HepG2 (cell line): Measurements from ENCODE around the gene CCDC57. TPM values are rescaled to one million over a fixed set of nuclear protein-coding genes. Genes with fewer than 3 reads are reported as not detected.

Experiments
- BHLHE40 ChIP-seq: IDR thresholded peaks from 2 replicates; pipeline ENCODE4 v1.6.1; 2011; ENCODE audit warnings: low read length, improper control_type of control experiment
- CENPX ChIP-seq: sonication (generic); formaldehyde crosslinking; IDR thresholded peaks from 2 replicates; pipeline ENCODE4 v1.9.0; 2021; ENCODE audit warnings: mild to moderate bottlenecking, missing genetic modification reagents, moderate library complexity
- GPN1 ChIP-seq: sonication (generic); formaldehyde crosslinking; IDR thresholded peaks from 2 replicates; pipeline ENCODE4 v1.5.1; 2020; ENCODE audit warnings: missing genetic modification reagents, borderline replicate concordance
- HNRNPL ChIP-seq: fragments of 200-400 bp; formaldehyde crosslinking; IDR thresholded peaks from 2 replicates; pipeline ENCODE4 v1.6.1; 2017; ENCODE audit warnings: mild to moderate bottlenecking, low read depth, low read length
- MAFK ChIP-seq, 2 experiments: IDR thresholded peaks in 1 of 2; conservative IDR thresholded peaks in 1 of 2; 2 replicates each; pipeline ENCODE4 v1.6.1; 2011; ENCODE audit warnings: improper control_type of control experiment in 2 of 2, low read length in 2 of 2
- MED13 ChIP-seq: sonication (generic); formaldehyde crosslinking; IDR thresholded peaks from 2 replicates; pipeline ENCODE4 v1.5.0; 2020; ENCODE audit warnings: missing genetic modification reagents
- REXO4 ChIP-seq: sonication (generic); formaldehyde crosslinking; IDR thresholded peaks from 2 replicates; pipeline ENCODE4 v1.8.0; 2022; ENCODE audit warnings: missing genetic modification reagents, mild to moderate bottlenecking, borderline replicate concordance
- RXRB ChIP-seq: IDR thresholded peaks from 2 replicates; pipeline ENCODE4 v1.6.1; 2016; ENCODE audit warnings: borderline replicate concordance, missing genetic modification reagents, missing compliant biosample characterization
- SCMH1 ChIP-seq: sonication (generic); formaldehyde crosslinking; IDR thresholded peaks from 2 replicates; pipeline ENCODE4 v1.9.0; 2021; ENCODE audit warnings: missing genetic modification reagents, mild to moderate bottlenecking, borderline replicate concordance
- SP1 ChIP-seq, 2 experiments: fragments of 450-650 bp in 1 of 2; sonication (generic) in 1 of 2; formaldehyde crosslinking in 1 of 2; IDR thresholded peaks; 2 replicates each; pipeline versions ENCODE4 v1.4.0 to v1.6.1; 2016 to 2020; ENCODE audit warnings: missing genetic modification reagents in 1 of 2
- TEAD2 ChIP-seq: sonication (generic); formaldehyde crosslinking; IDR thresholded peaks from 2 replicates; pipeline ENCODE4 v1.9.0; 2021; ENCODE audit warnings: missing genetic modification reagents
- ZBTB1 ChIP-seq: sonication (generic); formaldehyde crosslinking; IDR thresholded peaks from 2 replicates; pipeline ENCODE4 v1.4.0; 2020; ENCODE audit warnings: missing genetic modification reagents, borderline replicate concordance
- ZNF614 ChIP-seq: IDR thresholded peaks from 2 replicates; pipeline ENCODE4 v1.6.1; 2018; ENCODE audit warnings: missing biosample characterization, missing genetic modification reagents, inconsistent platforms, borderline replicate concordance
- ZNF766 ChIP-seq: sonication (generic); formaldehyde crosslinking; IDR thresholded peaks from 2 replicates; pipeline ENCODE4 v1.5.0; 2020; ENCODE audit warnings: missing genetic modification reagents, borderline replicate concordance
- ZSCAN22 ChIP-seq: sonication (generic); formaldehyde crosslinking; IDR thresholded peaks from 2 replicates; pipeline ENCODE4 v1.4.0; 2020; ENCODE audit warnings: mild to moderate bottlenecking, missing genetic modification reagents
- polyA plus RNA-seq, 8 experiments: library from polyadenylated mRNA; depleted of rRNA in 3 of 8; stranded (reverse) in 7 of 8; unstranded in 1 of 8; fragments of >200 nt; fragmentation: Illumina TruSeq in 4 of 8; extraction: Trizol in 4 of 8; gene quantifications; 2 replicates each; pipeline versions ENCODE4 v1.2.1 to v1.2.3, GENCODE V29; 2011 to 2016; ENCODE audit warnings: low read depth in 4 of 8, missing spikeins in 1 of 8, mixed read lengths in 1 of 8; ENCODE audit not compliant: insufficient read depth in 1 of 8
- total RNA-seq, 5 experiments: library from RNA; depleted of rRNA; stranded (reverse); fragments of >200 nt; fragmentation: Illumina TruSeq; extraction: Trizol; gene quantifications; 2 replicates each; pipeline ENCODE4 v1.2.3, GENCODE V29; 2016; ENCODE audit warnings: low read depth in 1 of 5
- TF ChIP-seq, protein P1 (sequence below): sonication (generic); formaldehyde crosslinking; IDR thresholded peaks from 2 replicates; pipeline ENCODE4 v1.4.0; 2020; ENCODE audit warnings: mild to moderate bottlenecking, low read depth, missing genetic modification reagents
- TF ChIP-seq, protein P2 (sequence below): sonication (generic); formaldehyde crosslinking; IDR thresholded peaks from 2 replicates; pipeline ENCODE4 v1.4.0; 2020; ENCODE audit warnings: mild to moderate bottlenecking, missing genetic modification reagents
- TF ChIP-seq, protein P3 (sequence below): sonication (generic); formaldehyde crosslinking; IDR thresholded peaks from 2 replicates; pipeline ENCODE4 v1.4.0; 2020; ENCODE audit warnings: missing genetic modification reagents, borderline replicate concordance
- TF ChIP-seq, protein P4 (sequence below): sonication (generic); formaldehyde crosslinking; IDR thresholded peaks from 2 replicates; pipeline ENCODE4 v1.8.0; 2022; ENCODE audit warnings: mild to moderate bottlenecking, missing genetic modification reagents, moderate library complexity
- TF ChIP-seq, protein P5 (sequence below): sonication (generic); formaldehyde crosslinking; IDR thresholded peaks from 2 replicates; pipeline ENCODE4 v1.8.1; 2022; ENCODE audit warnings: mild to moderate bottlenecking, missing genetic modification reagents

Gene CCDC57
- total and polyA plus RNA-seq, 2 of the 13 experiments (the other 11 are each of a cell fraction or from before 2014, with no cell fraction given) = 59.3 to 59.9 TPM

DNA sequence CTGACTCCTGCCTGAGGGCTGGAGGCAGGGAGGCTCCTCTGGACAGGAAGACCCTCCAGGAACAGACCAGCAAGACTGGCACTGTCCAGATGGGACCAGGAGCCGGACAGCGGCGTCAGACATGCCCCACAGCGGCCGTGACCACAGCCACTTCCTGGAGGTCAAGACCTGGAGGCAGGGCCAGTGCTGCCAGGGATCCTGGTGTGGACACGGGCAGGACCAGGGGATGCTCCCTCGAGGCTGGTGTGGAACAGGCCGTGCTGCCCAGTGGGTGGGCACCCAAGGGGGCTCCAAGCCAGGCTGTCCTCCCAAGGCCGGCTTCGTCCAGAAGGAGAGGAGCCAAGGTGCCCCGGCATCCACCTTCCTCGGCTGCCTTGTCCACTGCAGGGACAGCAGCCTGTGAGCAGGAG is 4.5 kb upstream of the CCDC57 start (continued):
- TF ChIP-seq, protein P1, sequence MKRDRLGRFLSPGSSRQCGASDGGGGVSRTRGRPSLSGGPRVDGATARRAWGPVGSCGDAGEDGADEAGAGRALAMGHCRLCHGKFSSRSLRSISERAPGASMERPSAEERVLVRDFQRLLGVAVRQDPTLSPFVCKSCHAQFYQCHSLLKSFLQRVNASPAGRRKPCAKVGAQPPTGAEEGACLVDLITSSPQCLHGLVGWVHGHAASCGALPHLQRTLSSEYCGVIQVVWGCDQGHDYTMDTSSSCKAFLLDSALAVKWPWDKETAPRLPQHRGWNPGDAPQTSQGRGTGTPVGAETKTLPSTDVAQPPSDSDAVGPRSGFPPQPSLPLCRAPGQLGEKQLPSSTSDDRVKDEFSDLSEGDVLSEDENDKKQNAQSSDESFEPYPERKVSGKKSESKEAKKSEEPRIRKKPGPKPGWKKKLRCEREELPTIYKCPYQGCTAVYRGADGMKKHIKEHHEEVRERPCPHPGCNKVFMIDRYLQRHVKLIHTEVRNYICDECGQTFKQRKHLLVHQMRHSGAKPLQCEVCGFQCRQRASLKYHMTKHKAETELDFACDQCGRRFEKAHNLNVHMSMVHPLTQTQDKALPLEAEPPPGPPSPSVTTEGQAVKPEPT (CRISPR knock-in tag) = peak; percentile 38; the same call in 1 of the 2 replicates
- TF ChIP-seq CENPX (CRISPR knock-in tag) (no peak), MED13 (CRISPR knock-in tag) (peak; percentile 72), ZBTB1 (CRISPR knock-in tag) (no peak), ZNF614 (CRISPR knock-in tag) (no peak), BHLHE40 (no peak), REXO4 (0 out of 2 replicates have a peak, but pooled peaks have one; percentile 45), SP1 (IDR thresholded peaks at IDR 0.05) (no peak), SP1 (CRISPR knock-in tag; IDR thresholded peaks at IDR 0.05) (no peak), ZNF766 (0 out of 2 replicates have a peak, but pooled peaks have one; percentile 24), GPN1 (CRISPR knock-in tag) (no peak), MAFK (conservative IDR thresholded peaks at IDR 0.05 in 1 of 2, IDR thresholded peaks at IDR 0.05 in 1 of 2; ENCODE audit: low read length in 2 of 2) (no peak), ZSCAN22 (CRISPR knock-in tag) (peak; percentile 58; the same call in 1 of the 2 replicates), RXRB (no peak), TEAD2 (CRISPR knock-in tag) (0 out of 2 replicates have a peak, but pooled peaks have one; percentile 51), SCMH1 (CRISPR knock-in tag) (no peak), HNRNPL (peak; percentile 76; the same call in 1 of the 2 replicates)
- TF ChIP-seq, protein P2, sequence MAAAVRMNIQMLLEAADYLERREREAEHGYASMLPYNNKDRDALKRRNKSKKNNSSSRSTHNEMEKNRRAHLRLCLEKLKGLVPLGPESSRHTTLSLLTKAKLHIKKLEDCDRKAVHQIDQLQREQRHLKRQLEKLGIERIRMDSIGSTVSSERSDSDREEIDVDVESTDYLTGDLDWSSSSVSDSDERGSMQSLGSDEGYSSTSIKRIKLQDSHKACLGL (CRISPR knock-in tag) = no peak
- TF ChIP-seq, protein P3, sequence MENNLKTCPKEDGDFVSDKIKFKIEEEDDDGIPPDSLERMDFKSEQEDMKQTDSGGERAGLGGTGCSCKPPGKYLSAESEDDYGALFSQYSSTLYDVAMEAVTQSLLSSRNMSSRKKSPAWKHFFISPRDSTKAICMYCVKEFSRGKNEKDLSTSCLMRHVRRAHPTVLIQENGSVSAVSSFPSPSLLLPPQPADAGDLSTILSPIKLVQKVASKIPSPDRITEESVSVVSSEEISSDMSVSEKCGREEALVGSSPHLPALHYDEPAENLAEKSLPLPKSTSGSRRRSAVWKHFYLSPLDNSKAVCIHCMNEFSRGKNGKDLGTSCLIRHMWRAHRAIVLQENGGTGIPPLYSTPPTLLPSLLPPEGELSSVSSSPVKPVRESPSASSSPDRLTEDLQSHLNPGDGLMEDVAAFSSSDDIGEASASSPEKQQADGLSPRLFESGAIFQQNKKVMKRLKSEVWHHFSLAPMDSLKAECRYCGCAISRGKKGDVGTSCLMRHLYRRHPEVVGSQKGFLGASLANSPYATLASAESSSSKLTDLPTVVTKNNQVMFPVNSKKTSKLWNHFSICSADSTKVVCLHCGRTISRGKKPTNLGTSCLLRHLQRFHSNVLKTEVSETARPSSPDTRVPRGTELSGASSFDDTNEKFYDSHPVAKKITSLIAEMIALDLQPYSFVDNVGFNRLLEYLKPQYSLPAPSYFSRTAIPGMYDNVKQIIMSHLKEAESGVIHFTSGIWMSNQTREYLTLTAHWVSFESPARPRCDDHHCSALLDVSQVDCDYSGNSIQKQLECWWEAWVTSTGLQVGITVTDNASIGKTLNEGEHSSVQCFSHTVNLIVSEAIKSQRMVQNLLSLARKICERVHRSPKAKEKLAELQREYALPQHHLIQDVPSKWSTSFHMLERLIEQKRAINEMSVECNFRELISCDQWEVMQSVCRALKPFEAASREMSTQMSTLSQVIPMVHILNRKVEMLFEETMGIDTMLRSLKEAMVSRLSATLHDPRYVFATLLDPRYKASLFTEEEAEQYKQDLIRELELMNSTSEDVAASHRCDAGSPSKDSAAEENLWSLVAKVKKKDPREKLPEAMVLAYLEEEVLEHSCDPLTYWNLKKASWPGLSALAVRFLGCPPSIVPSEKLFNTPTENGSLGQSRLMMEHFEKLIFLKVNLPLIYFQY (CRISPR knock-in tag) = no peak
- TF ChIP-seq, protein P4, sequence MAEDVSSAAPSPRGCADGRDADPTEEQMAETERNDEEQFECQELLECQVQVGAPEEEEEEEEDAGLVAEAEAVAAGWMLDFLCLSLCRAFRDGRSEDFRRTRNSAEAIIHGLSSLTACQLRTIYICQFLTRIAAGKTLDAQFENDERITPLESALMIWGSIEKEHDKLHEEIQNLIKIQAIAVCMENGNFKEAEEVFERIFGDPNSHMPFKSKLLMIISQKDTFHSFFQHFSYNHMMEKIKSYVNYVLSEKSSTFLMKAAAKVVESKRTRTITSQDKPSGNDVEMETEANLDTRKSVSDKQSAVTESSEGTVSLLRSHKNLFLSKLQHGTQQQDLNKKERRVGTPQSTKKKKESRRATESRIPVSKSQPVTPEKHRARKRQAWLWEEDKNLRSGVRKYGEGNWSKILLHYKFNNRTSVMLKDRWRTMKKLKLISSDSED (CRISPR knock-in tag) = no peak
- TF ChIP-seq, protein P5, sequence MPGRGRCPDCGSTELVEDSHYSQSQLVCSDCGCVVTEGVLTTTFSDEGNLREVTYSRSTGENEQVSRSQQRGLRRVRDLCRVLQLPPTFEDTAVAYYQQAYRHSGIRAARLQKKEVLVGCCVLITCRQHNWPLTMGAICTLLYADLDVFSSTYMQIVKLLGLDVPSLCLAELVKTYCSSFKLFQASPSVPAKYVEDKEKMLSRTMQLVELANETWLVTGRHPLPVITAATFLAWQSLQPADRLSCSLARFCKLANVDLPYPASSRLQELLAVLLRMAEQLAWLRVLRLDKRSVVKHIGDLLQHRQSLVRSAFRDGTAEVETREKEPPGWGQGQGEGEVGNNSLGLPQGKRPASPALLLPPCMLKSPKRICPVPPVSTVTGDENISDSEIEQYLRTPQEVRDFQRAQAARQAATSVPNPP (CRISPR knock-in tag) = no peak
